ENCODE measurements around the gene SCTR. TPM values are rescaled to one million over a fixed set of nuclear protein-coding genes. Genes with fewer than 3 reads are reported as not detected.

Gene SCTR
- total and polyA plus RNA-seq, 2 of the 13 experiments (the other 11 are each of a cell fraction or from before 2014, with no cell fraction given), result not detected

DNA sequence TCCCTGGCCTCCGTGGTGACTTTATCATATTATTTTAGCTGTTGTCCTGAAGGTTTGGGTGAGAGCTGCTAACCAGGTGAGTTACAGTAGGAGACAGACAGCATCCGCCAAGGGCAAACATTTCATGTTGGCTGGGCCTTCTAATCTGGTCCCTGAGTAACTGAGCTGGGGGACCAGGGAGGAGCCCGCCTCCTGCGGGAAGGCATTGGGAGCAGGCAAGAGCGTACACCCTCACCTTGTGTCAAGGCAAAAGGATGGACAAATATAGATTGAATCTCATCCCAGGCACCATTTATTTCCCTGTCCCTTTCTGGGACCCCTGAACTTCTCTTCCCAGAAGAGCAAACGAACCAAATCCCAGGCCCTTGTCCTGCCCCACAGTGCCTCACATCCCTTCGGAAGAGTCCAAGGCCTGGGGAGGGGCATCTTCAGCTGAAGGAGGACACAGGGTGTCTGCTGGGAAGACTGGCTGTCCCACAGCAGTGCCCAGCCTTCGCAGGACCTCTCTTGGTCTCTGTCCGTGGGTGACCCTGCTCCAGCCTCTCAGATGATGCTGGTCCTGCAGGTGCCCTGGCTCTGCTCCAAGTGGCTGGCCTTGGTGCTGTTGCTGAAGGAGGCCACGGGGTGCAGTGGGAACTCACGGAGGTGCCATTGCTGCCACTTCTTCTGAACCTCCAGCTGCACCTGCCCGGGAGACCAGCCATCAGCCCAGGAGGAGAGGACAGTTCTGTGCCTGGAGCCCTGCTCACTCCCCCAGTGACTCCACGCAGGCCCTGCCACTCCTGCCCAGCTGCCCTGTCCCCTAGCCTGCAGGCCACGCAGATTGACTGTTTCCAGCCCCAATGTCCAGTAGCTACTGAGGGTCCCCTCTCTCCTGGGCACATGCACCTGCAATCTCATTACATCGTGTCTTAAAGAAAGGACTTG, 84.4 kb downstream of the SCTR start (continued):
- TF ChIP-seq, protein P1, sequence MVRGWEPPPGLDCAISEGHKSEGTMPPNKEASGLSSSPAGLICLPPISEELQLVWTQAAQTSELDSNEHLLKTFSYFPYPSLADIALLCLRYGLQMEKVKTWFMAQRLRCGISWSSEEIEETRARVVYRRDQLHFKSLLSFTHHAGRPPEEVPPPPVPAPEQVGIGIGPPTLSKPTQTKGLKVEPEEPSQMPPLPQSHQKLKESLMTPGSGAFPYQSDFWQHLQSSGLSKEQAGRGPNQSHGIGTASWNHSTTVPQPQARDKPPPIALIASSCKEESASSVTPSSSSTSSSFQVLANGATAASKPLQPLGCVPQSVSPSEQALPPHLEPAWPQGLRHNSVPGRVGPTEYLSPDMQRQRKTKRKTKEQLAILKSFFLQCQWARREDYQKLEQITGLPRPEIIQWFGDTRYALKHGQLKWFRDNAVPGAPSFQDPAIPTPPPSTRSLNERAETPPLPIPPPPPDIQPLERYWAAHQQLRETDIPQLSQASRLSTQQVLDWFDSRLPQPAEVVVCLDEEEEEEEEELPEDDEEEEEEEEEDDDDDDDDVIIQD (CRISPR knock-in tag; IDR thresholded peaks at IDR 0.05; ENCODE audit: low read depth), result no peak
- TF ChIP-seq TBL1XR1 (IDR thresholded peaks at IDR 0.05; ENCODE audit: borderline replicate concordance, low read length, partially characterized antibody) (no peak), ZNF674 (CRISPR knock-in tag; IDR thresholded peaks at IDR 0.05; ENCODE audit: low read depth) (no peak), ZNF550 (CRISPR knock-in tag; IDR thresholded peaks at IDR 0.05; ENCODE audit: borderline replicate concordance) (no peak), CREM (IDR thresholded peaks at IDR 0.05) (no peak), CREM (CRISPR knock-in tag; IDR thresholded peaks at IDR 0.05) (no peak), ZNF598 (CRISPR knock-in tag; IDR thresholded peaks at IDR 0.05; ENCODE audit: borderline replicate concordance) (no peak), CEBPB (IDR thresholded peaks at IDR 0.05; ENCODE audit: borderline replicate concordance, low read depth, low read length) (no peak), BHLHE40 (IDR thresholded peaks at IDR 0.05; ENCODE audit: low read length) (no peak), MATR3 (CRISPR knock-in tag; IDR thresholded peaks at IDR 0.05) (no peak), MEF2D (CRISPR knock-in tag; IDR thresholded peaks at IDR 0.05) (no peak), ZSCAN31 (CRISPR knock-in tag; IDR thresholded peaks at IDR 0.05; ENCODE audit: low read depth) (no peak), ZMAT3 (CRISPR knock-in tag; conservative IDR thresholded peaks at IDR 0.05) (no peak), ZNF816 (CRISPR knock-in tag; IDR thresholded peaks at IDR 0.05; ENCODE audit: borderline replicate concordance) (no peak)
- TF ChIP-seq, protein P2, sequence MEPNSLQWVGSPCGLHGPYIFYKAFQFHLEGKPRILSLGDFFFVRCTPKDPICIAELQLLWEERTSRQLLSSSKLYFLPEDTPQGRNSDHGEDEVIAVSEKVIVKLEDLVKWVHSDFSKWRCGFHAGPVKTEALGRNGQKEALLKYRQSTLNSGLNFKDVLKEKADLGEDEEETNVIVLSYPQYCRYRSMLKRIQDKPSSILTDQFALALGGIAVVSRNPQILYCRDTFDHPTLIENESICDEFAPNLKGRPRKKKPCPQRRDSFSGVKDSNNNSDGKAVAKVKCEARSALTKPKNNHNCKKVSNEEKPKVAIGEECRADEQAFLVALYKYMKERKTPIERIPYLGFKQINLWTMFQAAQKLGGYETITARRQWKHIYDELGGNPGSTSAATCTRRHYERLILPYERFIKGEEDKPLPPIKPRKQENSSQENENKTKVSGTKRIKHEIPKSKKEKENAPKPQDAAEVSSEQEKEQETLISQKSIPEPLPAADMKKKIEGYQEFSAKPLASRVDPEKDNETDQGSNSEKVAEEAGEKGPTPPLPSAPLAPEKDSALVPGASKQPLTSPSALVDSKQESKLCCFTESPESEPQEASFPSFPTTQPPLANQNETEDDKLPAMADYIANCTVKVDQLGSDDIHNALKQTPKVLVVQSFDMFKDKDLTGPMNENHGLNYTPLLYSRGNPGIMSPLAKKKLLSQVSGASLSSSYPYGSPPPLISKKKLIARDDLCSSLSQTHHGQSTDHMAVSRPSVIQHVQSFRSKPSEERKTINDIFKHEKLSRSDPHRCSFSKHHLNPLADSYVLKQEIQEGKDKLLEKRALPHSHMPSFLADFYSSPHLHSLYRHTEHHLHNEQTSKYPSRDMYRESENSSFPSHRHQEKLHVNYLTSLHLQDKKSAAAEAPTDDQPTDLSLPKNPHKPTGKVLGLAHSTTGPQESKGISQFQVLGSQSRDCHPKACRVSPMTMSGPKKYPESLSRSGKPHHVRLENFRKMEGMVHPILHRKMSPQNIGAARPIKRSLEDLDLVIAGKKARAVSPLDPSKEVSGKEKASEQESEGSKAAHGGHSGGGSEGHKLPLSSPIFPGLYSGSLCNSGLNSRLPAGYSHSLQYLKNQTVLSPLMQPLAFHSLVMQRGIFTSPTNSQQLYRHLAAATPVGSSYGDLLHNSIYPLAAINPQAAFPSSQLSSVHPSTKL (CRISPR knock-in tag; IDR thresholded peaks at IDR 0.05), result no peak
- TF ChIP-seq, protein P3, sequence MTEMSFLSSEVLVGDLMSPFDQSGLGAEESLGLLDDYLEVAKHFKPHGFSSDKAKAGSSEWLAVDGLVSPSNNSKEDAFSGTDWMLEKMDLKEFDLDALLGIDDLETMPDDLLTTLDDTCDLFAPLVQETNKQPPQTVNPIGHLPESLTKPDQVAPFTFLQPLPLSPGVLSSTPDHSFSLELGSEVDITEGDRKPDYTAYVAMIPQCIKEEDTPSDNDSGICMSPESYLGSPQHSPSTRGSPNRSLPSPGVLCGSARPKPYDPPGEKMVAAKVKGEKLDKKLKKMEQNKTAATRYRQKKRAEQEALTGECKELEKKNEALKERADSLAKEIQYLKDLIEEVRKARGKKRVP (CRISPR knock-in tag; IDR thresholded peaks at IDR 0.05), result no peak
- TF ChIP-seq, protein P4, sequence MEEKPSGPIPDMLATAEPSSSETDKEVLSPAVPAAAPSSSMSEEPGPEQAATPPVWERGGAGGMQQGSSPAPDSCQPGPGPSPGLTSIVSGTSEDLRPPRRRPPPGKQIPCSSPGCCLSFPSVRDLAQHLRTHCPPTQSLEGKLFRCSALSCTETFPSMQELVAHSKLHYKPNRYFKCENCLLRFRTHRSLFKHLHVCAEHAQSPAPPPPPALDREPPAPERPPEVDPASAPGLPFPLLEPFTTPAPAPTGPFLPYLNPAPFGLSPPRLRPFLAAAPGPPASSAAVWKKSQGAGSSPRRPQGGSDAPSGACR (CRISPR knock-in tag; IDR thresholded peaks at IDR 0.05), result no peak; the same call in 1 of the 2 replicates
- TF ChIP-seq, protein P5, sequence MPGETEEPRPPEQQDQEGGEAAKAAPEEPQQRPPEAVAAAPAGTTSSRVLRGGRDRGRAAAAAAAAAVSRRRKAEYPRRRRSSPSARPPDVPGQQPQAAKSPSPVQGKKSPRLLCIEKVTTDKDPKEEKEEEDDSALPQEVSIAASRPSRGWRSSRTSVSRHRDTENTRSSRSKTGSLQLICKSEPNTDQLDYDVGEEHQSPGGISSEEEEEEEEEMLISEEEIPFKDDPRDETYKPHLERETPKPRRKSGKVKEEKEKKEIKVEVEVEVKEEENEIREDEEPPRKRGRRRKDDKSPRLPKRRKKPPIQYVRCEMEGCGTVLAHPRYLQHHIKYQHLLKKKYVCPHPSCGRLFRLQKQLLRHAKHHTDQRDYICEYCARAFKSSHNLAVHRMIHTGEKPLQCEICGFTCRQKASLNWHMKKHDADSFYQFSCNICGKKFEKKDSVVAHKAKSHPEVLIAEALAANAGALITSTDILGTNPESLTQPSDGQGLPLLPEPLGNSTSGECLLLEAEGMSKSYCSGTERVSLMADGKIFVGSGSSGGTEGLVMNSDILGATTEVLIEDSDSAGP (CRISPR knock-in tag; IDR thresholded peaks at IDR 0.05; ENCODE audit: borderline replicate concordance), result peak; percentile 20; the same call in 1 of the 2 replicates
- TF ChIP-seq, protein P6, sequence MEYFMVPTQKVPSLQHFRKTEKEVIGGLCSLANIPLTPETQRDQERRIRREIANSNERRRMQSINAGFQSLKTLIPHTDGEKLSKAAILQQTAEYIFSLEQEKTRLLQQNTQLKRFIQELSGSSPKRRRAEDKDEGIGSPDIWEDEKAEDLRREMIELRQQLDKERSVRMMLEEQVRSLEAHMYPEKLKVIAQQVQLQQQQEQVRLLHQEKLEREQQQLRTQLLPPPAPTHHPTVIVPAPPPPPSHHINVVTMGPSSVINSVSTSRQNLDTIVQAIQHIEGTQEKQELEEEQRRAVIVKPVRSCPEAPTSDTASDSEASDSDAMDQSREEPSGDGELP (IDR thresholded peaks at IDR 0.05; ENCODE audit: borderline replicate concordance, low read depth), result no peak
